ENCODE data around the gene PRRX2. TPM values are rescaled to one million over a fixed set of nuclear protein-coding genes. Genes with fewer than 3 reads are reported as not detected.

The PRRX2 gene
- total and polyA plus RNA-seq, 9 of the 15 experiments (the other 6 are each of a cell fraction or from before 2014, with no cell fraction given) = 0.21 TPM; not detected in 8

- TF ChIP-seq KLF10 (CRISPR knock-in tag; IDR thresholded peaks at IDR 0.05) = no peak
- peak; percentile 97 for TF ChIP-seq VEZF1 (CRISPR knock-in tag; IDR thresholded peaks at IDR 0.05)
- no peak for TF ChIP-seq TGIF2 (CRISPR knock-in tag; IDR thresholded peaks at IDR 0.05)
- no peak for TF ChIP-seq CBX2 (IDR thresholded peaks at IDR 0.05; ENCODE audit: insufficient read depth, low read length, poor library complexity, severe bottlenecking)
- peak; percentile 63; the same call in 1 of the 2 replicates for TF ChIP-seq TCF7 (IDR thresholded peaks at IDR 0.05; ENCODE audit: borderline replicate concordance)
- peak; percentile 36; the same call in 1 of the 2 replicates for TF ChIP-seq TSHZ1 (CRISPR knock-in tag; IDR thresholded peaks at IDR 0.05)
- peak; percentile 68 for TF ChIP-seq OTX1 (CRISPR knock-in tag; IDR thresholded peaks at IDR 0.05)
- TF ChIP-seq RERE (CRISPR knock-in tag; IDR thresholded peaks at IDR 0.05; ENCODE audit: borderline replicate concordance) = no peak
- TF ChIP-seq TAF1 (IDR thresholded peaks at IDR 0.05; ENCODE audit: control insufficient read depth, extremely low read depth, insufficient read depth, low read length, severe bottlenecking) = peak; percentile 55
- no peak for TF ChIP-seq ZNF408 (CRISPR knock-in tag; IDR thresholded peaks at IDR 0.05; ENCODE audit: low read depth)
- no peak for TF ChIP-seq ZNF592 (IDR thresholded peaks at IDR 0.05)
Observed at GRCh38 chr9:129737479-129738274, 72.2 kb downstream of the PRRX2 start (continued).

Data from K562 (cell line).